ENCODE data around the gene CTDP1. TPM values are rescaled to one million over a fixed set of nuclear protein-coding genes. Genes with fewer than 3 reads are reported as not detected.

The CTDP1 gene
- total and polyA plus RNA-seq, 7 experiments from 2014 or later = 11.6 to 75.3 (median 41.2) TPM

DNA sequence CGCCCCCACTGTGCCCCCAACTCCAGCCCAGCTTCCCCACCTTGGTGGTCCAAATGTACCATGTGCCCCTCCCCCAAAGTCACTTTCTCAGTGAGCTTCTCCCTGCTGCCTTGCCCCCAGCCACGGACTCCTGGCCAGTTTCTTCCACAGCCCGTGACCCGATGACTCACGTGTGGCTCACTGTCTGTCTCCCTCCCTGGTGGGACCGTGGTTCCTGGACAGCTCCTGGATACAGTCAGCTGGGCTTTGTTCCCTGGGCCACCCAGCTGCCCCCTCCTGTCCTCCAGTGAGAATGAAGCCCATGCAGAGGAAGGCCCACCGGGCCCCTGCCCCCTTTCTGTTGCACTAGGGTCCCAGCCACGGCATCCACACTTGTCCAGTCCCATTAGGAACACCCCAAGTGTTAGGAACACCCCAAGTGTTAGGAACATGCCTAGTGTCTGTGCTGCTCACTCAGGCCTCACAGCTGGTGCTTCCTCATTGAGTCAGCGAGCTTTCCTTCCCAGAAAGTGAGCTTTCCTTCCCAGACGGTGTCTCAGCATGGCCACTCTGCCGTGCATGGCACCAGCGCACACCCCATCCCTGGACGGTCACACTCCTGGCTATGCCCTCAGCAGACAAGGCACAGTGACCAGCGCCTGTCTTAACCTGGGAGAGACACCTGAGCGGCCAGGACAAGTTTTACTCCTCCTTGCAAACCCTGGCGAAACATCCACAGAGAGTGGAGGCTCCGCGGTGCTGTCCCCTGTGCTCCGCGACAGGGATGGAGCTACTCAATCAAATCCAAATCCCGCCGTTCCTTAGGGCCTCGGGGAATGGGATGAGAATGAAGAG is 44.8 kb upstream of the CTDP1 start:
- no peak for DNase-seq
- no peaks in the 10 kb centered on the region for H3K9me3 ChIP-seq (ENCODE audit: control insufficient read depth in 2 of 3, low read length in 3 of 3)
- CTCF ChIA-PET = interaction anchor here (0.7 kb wide), 1 partner anchor 8 kb away, joined by 3 read pairs; no protein-coding TSS in a partner anchor

DNA sequence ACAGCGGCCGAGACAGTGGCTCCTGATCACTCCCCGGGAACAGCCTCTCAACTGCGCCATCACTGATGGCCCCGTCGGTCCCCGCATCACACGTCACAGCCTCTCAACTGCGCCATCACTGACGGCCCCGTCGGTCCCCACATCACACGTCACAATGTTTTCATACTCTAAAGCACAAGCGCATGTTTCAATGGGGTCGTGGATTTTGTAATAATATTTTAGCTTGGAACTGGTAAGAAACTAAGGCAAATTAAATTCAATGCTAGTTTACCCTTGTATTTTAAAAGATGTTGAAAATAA is 44.2 kb upstream of the CTDP1 start:
- H3K4me3 Mint-ChIP-seq = no peak overlapping the region
- no peaks in the 10 kb centered on the region for H3K9me3 ChIP-seq (ENCODE audit: control insufficient read depth in 2 of 3, low read length in 3 of 3)
- intact Hi-C loops (cut with micrococcal nuclease) = no loop called here
- H3K27ac Mint-ChIP-seq = no peak overlapping the region
- H3K27ac ChIP-seq (ENCODE audit: low read depth, low read length) = no peak overlapping the region
- ChIA-PET POLR2A (no interaction called here), CTCF (no interaction called here)
- no peaks in the 10 kb centered on the region for H3K36me3 ChIP-seq (ENCODE audit: control insufficient read depth in 2 of 3, insufficient read depth in 3 of 3, low read length in 3 of 3)
- H3K36me3 Mint-ChIP-seq = no peaks in the 10 kb centered on the region
- no peak overlapping the region for H3K4me3 ChIP-seq (ENCODE audit: low read length)
- H3K27me3 ChIP-seq (ENCODE audit: control insufficient read depth in 2 of 2, insufficient read depth in 2 of 2, low read length in 2 of 2) = no peaks in the 10 kb centered on the region
- H3K4me1 Mint-ChIP-seq = peaks cover 0 to 6% (median 0%) of the 10 kb centered on the region in 7 donors
- peaks cover 0 to 20% (median 12%) of the 10 kb centered on the region in 5 donors for H3K27me3 Mint-ChIP-seq
- H3K4me1 ChIP-seq (ENCODE audit: control insufficient read depth in 2 of 2, insufficient read depth in 2 of 2, low read length in 2 of 2) = no peaks in the 10 kb centered on the region
- DNase-seq (no peak), ATAC-seq (no peak)
- H3K9me3 Mint-ChIP-seq = peaks cover 0 to 7% (median 0%) of the 10 kb centered on the region in 11 donors

More for the DNA sequence above, 44.8 kb upstream of the CTDP1 start:
- Histone ChIP-seq H3K4me1 (ENCODE audit: control insufficient read depth in 2 of 2, insufficient read depth in 2 of 2, low read length in 2 of 2) (no peaks in the 10 kb centered on the region), H3K27ac (ENCODE audit: low read depth, low read length) (no peak overlapping the region), H3K36me3 (ENCODE audit: control insufficient read depth in 2 of 3, insufficient read depth in 3 of 3, low read length in 3 of 3) (no peaks in the 10 kb centered on the region), H3K4me3 (ENCODE audit: low read length) (no peak overlapping the region), H3K27me3 (ENCODE audit: control insufficient read depth in 2 of 2, insufficient read depth in 2 of 2, low read length in 2 of 2) (no peaks in the 10 kb centered on the region)
- no peak overlapping the region for H3K4me3 Mint-ChIP-seq
- POLR2A ChIA-PET = no interaction called here
- peaks cover 0 to 6% (median 0%) of the 10 kb centered on the region in 7 donors for H3K4me1 Mint-ChIP-seq
- H3K36me3 Mint-ChIP-seq = no peaks in the 10 kb centered on the region
- intact Hi-C loops (cut with micrococcal nuclease) = no loop called here
- H3K27ac Mint-ChIP-seq = no peak overlapping the region
- ATAC-seq = no peak
- H3K27me3 Mint-ChIP-seq = peaks cover 0 to 20% (median 8%) of the 10 kb centered on the region in 5 donors
- H3K9me3 Mint-ChIP-seq = peaks cover 0 to 7% (median 0%) of the 10 kb centered on the region in 11 donors

DNA sequence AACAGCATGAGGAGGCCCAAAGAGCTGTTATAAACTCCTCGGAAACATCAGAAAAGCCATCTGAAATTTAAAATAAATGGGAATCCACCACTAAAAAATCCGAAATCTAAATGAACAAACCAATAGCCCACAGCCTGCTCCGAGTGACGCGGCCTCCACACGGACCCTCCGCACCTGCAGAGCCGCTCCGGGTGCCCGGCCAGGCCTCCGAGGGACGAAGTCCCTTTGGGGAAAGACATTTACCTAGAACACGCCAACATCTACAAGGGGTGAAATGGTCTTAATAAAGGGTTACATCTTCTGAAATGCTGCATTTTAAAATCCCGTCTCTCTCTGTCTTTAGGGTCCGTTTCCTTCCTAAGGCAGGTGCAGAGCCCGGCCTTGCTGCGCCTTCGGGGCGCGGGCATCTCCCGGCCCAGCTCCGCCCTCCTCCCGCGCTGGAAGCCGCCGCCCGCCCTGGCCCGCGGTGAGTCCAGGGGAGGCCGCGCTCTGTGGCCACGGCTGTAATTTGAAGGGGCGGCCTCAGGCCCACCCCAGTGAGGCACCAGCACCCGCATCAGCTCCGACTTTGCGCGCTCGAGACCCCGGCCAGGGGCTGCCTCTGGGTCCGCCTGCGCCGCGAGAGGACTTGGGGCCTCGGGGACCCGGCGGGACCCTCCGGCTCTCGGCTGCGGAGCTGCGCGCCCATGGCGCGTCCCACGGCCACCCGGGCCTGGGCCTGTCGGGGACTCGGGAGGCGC is 42.3 kb upstream of the CTDP1 start:
- no peak overlapping the region for H3K4me3 Mint-ChIP-seq
- intact Hi-C loops (cut with micrococcal nuclease) = no loop called here
- ATAC-seq = no peak
- POLR2A ChIA-PET = no interaction called here
- H3K27ac ChIP-seq (ENCODE audit: low read depth, low read length) = no peak overlapping the region
- H3K4me1 ChIP-seq (ENCODE audit: control insufficient read depth in 2 of 2, insufficient read depth in 2 of 2, low read length in 2 of 2) = no peaks in the 10 kb centered on the region
- no peaks in the 10 kb centered on the region for H3K36me3 Mint-ChIP-seq
- CTCF ChIA-PET = no interaction called here
- no peaks in the 10 kb centered on the region for H3K9me3 ChIP-seq (ENCODE audit: control insufficient read depth in 2 of 3, low read length in 3 of 3)
- no peak overlapping the region for H3K27ac Mint-ChIP-seq
- peaks cover 4 to 20% (median 12%) of the 10 kb centered on the region in 5 donors for H3K27me3 Mint-ChIP-seq
- no peak for DNase-seq
- peaks cover 0 to 7% (median 0%) of the 10 kb centered on the region in 11 donors for H3K9me3 Mint-ChIP-seq
- no peaks in the 10 kb centered on the region for H3K36me3 ChIP-seq (ENCODE audit: control insufficient read depth in 2 of 3, insufficient read depth in 3 of 3, low read length in 3 of 3)
- H3K27me3 ChIP-seq (ENCODE audit: control insufficient read depth in 2 of 2, insufficient read depth in 2 of 2, low read length in 2 of 2) = no peaks in the 10 kb centered on the region
- no peak overlapping the region for H3K4me3 ChIP-seq (ENCODE audit: low read length)
- H3K4me1 Mint-ChIP-seq = no peaks in the 10 kb centered on the region

DNA sequence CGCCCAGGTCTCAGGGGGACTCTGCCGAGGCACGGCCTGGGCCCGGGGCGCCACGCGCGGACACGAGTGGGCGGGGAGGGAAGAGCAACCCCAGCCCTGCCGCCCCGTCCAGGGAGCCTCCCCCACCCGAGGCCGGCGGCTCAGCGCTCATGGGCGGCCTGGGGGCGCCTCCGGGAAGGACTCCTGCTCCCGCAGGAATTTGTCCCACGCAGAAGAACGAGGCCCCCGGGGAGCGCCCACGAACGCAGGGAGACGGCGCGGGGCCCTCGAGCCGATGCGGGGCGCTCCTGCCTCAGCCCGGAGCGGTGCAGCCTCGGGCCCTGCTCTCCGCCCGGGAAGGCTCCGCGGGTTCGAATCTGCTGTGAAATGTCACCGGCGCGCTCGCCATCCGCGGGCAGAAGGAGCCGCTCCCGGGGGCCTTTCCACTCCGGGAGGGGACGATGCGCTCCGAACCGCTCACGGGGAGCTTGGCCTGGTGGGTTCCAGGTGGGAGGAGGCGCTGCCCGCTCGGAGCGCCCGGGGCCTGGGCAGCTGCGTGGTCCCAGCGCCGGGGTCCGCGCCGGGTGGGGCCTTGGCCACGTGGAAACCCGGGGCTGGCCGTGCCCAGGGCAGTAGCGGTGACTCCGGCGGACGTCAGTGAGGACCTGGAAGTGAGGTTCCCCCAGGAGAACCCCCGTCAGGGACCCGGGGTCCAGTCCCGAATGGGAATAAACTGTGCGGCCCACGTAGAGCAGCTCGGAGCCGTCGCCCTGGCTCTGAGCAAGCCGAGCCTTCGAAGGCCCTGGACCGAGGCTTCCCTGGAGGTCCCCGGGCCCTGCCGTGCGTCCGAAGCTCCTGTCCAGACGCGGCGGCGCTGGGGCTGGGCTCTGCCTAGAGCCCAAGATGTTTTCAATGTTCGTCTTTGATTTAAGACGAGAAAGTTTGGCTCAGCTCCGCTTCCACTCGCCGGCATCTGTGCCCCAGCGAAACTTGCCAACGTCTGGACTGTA is 41.4 kb upstream of the CTDP1 start:
- intact Hi-C loops (cut with micrococcal nuclease) = no loop called here
- Histone ChIP-seq H3K27me3 (ENCODE audit: control insufficient read depth in 2 of 2, insufficient read depth in 2 of 2, low read length in 2 of 2) (no peaks in the 10 kb centered on the region), H3K36me3 (ENCODE audit: control insufficient read depth in 2 of 3, insufficient read depth in 3 of 3, low read length in 3 of 3) (no peaks in the 10 kb centered on the region), H3K27ac (ENCODE audit: low read depth, low read length) (no peak overlapping the region), H3K9me3 (ENCODE audit: control insufficient read depth in 2 of 3, low read length in 3 of 3) (no peaks in the 10 kb centered on the region), H3K4me3 (ENCODE audit: low read length) (no peak overlapping the region), H3K4me1 (ENCODE audit: control insufficient read depth in 2 of 2, insufficient read depth in 2 of 2, low read length in 2 of 2) (no peaks in the 10 kb centered on the region)
- Mint-ChIP-seq H3K36me3 (no peaks in the 10 kb centered on the region), H3K4me1 (no peaks in the 10 kb centered on the region), H3K27ac (no peak overlapping the region), H3K27me3 (peaks cover 4 to 20% (median 12%) of the 10 kb centered on the region in 5 donors), H3K9me3 (peaks cover 0 to 7% (median 0%) of the 10 kb centered on the region in 11 donors), H3K4me3 (no peak overlapping the region)
- ChIA-PET POLR2A (no interaction called here), CTCF (interaction anchor here (0.7 kb wide), 1 partner anchor 251 kb away, joined by 7 read pairs; no protein-coding TSS in a partner anchor)
- ATAC-seq = no peak
- DNase-seq = no peak

DNA sequence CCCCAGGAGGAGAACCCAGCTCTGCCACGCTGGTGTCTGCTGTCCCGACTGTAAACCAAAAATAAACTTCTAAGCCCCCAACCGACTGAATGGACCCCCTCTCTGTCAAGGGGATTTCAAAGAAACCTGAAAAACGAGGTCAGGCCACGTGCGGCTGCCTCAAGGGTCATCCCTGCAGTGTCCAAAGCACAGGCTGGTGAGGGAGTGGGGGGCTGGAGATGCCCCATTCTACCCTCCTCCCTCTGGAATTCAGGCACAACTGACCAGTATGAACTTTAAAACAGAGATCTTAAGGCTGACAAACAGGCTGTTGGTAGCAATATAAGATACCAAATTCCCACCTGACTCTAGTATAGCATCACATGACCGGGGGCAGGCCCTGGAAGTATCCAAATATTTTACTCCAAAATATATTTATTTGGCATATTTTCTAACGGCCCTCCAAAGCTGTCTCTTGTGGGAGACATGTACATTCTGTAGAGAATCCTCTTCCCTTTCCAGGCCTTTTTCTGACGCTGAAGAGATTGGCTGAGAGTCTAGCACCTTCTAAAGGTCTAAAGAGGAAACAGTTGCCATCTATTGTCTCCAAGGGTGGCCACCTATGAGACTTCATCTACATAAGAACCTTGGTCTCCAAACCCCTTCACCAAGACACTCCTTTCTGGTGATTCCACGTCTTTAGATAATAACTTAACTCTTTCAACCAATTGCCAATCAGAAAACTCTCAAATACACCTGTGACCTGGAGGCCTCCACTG is 40.4 kb upstream of the CTDP1 start:
- Mint-ChIP-seq H3K9me3 (no peaks in the 10 kb centered on the region), H3K4me1 (no peaks in the 10 kb centered on the region), H3K27ac (no peak overlapping the region), H3K27me3 (peaks cover 4 to 20% (median 12%) of the 10 kb centered on the region in 5 donors), H3K36me3 (no peaks in the 10 kb centered on the region), H3K4me3 (no peak overlapping the region)
- Histone ChIP-seq H3K27me3 (ENCODE audit: control insufficient read depth in 2 of 2, insufficient read depth in 2 of 2, low read length in 2 of 2) (no peaks in the 10 kb centered on the region), H3K4me3 (ENCODE audit: low read length) (no peak overlapping the region), H3K27ac (ENCODE audit: low read depth, low read length) (no peak overlapping the region), H3K9me3 (ENCODE audit: control insufficient read depth in 2 of 3, low read length in 3 of 3) (no peaks in the 10 kb centered on the region), H3K4me1 (ENCODE audit: control insufficient read depth in 2 of 2, insufficient read depth in 2 of 2, low read length in 2 of 2) (peaks cover 4 to 5% of the 10 kb centered on the region in 2 donors), H3K36me3 (ENCODE audit: control insufficient read depth in 2 of 3, insufficient read depth in 3 of 3, low read length in 3 of 3) (no peaks in the 10 kb centered on the region)
- DNase-seq (no peak), ATAC-seq (no peak)
- ChIA-PET CTCF (interaction anchor here (0.7 kb wide), 1 partner anchor 252 kb away, joined by 7 read pairs; no protein-coding TSS in a partner anchor), POLR2A (no interaction called here)
- intact Hi-C loops (cut with micrococcal nuclease) = no loop called here

All from naive thymus-derived CD4-positive, alpha-beta T cell (primary cell).